Mesenchymal stem cell (in vitro differentiated cells and primary cell): Measurements from ENCODE around the gene F13A1.

Experiments
- DNase-seq: peaks from one replicate; pipeline ENCODE4 v3.0.0-alpha.2; 2013
- H2AFZ ChIP-seq: one replicate; pipeline ENCODE4 v1.6.1; 2013; ENCODE audit warnings: low read depth, mild to moderate bottlenecking, control low read depth, inconsistent platforms, low read length, moderate library complexity
- H2AK5ac ChIP-seq: 2 replicates; pipeline ENCODE4 v1.6.1; 2013; ENCODE audit warnings: low read length, moderate library complexity, mild to moderate bottlenecking, inconsistent platforms; ENCODE audit not compliant: severe bottlenecking
- H2BK120ac ChIP-seq: one replicate; pipeline ENCODE4 v1.6.1; 2013; ENCODE audit warnings: low read depth, mild to moderate bottlenecking, inconsistent platforms, low read length, moderate library complexity
- H2BK12ac ChIP-seq, 2 experiments: one replicate each; pipeline ENCODE4 v1.6.1; 2013; ENCODE audit warnings: inconsistent platforms in 2 of 2, low read length in 2 of 2, mild to moderate bottlenecking in 2 of 2, moderate library complexity in 2 of 2, control low read depth in 1 of 2
- H2BK15ac ChIP-seq: one replicate; pipeline ENCODE4 v1.6.1; 2013; ENCODE audit warnings: mild to moderate bottlenecking, low read depth, inconsistent platforms; ENCODE audit not compliant: poor library complexity, severe bottlenecking
- H2BK5ac ChIP-seq: 2 replicates; pipeline ENCODE4 v1.6.1; 2013; ENCODE audit warnings: low read depth, mild to moderate bottlenecking, low read length, control low read depth, inconsistent platforms; ENCODE audit not compliant: poor library complexity, severe bottlenecking
- H3K14ac ChIP-seq, 2 experiments: one replicate each; pipeline ENCODE4 v1.6.1; 2013; ENCODE audit warnings: inconsistent platforms in 2 of 2, low read length in 2 of 2, control low read depth in 1 of 2, mild to moderate bottlenecking in 1 of 2, moderate library complexity in 1 of 2
- H3K18ac ChIP-seq, 2 experiments: one replicate each; pipeline ENCODE4 v1.6.1; 2013; ENCODE audit warnings: inconsistent platforms in 2 of 2, low read length in 2 of 2, control low read depth in 1 of 2, low read depth in 1 of 2, mild to moderate bottlenecking in 1 of 2
- H3K23ac ChIP-seq, 2 experiments: one replicate each; pipeline ENCODE4 v1.6.1; 2013; ENCODE audit warnings: inconsistent platforms in 2 of 2, low read length in 2 of 2, mild to moderate bottlenecking in 2 of 2, moderate library complexity in 2 of 2, control low read depth in 1 of 2
- H3K27ac ChIP-seq: 2 replicates; pipeline ENCODE4 v1.5.1; 2013; ENCODE audit warnings: mild to moderate bottlenecking, moderate library complexity, low read length, control low read depth, inconsistent platforms; ENCODE audit not compliant: poor library complexity, severe bottlenecking
- H3K27me3 ChIP-seq, 2 experiments: 2 replicates each; pipeline versions ENCODE4 v1.6.1 to v1.7.0; 2013; ENCODE audit warnings: low read length in 2 of 2, mild to moderate bottlenecking in 2 of 2, moderate library complexity in 2 of 2, control low read depth in 1 of 2, inconsistent platforms in 1 of 2; ENCODE audit not compliant: control insufficient read depth in 1 of 2, insufficient read depth in 1 of 2
- H3K36me3 ChIP-seq, 2 experiments: 2 replicates each; pipeline versions ENCODE4 v1.6.1 to v1.7.0; 2013; ENCODE audit warnings: low read length in 2 of 2, control low read depth in 1 of 2, inconsistent platforms in 1 of 2, low read depth in 1 of 2, mild to moderate bottlenecking in 1 of 2; ENCODE audit not compliant: insufficient read depth in 2 of 2, control insufficient read depth in 1 of 2
- H3K4ac ChIP-seq, 2 experiments: one replicate each; pipeline ENCODE4 v1.6.1; 2013; ENCODE audit warnings: inconsistent platforms in 2 of 2, low read length in 2 of 2, mild to moderate bottlenecking in 2 of 2, moderate library complexity in 2 of 2, control low read depth in 1 of 2, low read depth in 1 of 2
- H3K4me1 ChIP-seq: 2 replicates; pipeline ENCODE4 v1.6.1; 2013; ENCODE audit warnings: low read depth, low read length, control low read depth; ENCODE audit not compliant: control insufficient read depth, insufficient read depth
- H3K4me2 ChIP-seq: 2 replicates; pipeline ENCODE4 v1.6.1; 2013; ENCODE audit warnings: low read length, mild to moderate bottlenecking, inconsistent platforms; ENCODE audit not compliant: poor library complexity, severe bottlenecking
- H3K4me3 ChIP-seq, 2 experiments: 2 replicates each; pipeline versions ENCODE4 v1.5.1 to v1.7.0; 2013; ENCODE audit warnings: low read length in 2 of 2, mild to moderate bottlenecking in 2 of 2, control low read depth in 1 of 2, low read depth in 1 of 2; ENCODE audit not compliant: insufficient read depth in 1 of 2
- H3K79me1 ChIP-seq: replicated peaks from 2 replicates; pipeline ENCODE4 v1.6.1; 2013; ENCODE audit warnings: mild to moderate bottlenecking, control low read depth, low read length, inconsistent platforms; ENCODE audit not compliant: poor library complexity, severe bottlenecking
- H3K9ac ChIP-seq: 2 replicates; pipeline ENCODE4 v1.7.0; 2013; ENCODE audit warnings: mild to moderate bottlenecking, low read length, moderate library complexity
- H3K9me3 ChIP-seq: 2 replicates; pipeline ENCODE4 v1.7.0; 2013; ENCODE audit warnings: mild to moderate bottlenecking, low read length; ENCODE audit not compliant: control insufficient read depth
- H4K8ac ChIP-seq: one replicate; pipeline ENCODE4 v1.6.1; 2013; ENCODE audit warnings: inconsistent platforms, mild to moderate bottlenecking, low read length, moderate library complexity
- H4K91ac ChIP-seq: one replicate; pipeline ENCODE4 v1.6.1; 2013; ENCODE audit warnings: mild to moderate bottlenecking, low read length, inconsistent platforms
- WGBS: methylation state at CpG from one replicate; pipeline ENCODE4 v1.1.7; 2013; ENCODE audit warnings: mixed read lengths; 5-methylcytosine and 5-hydroxymethylcytosine counted together

The F13A1 gene

DNA sequence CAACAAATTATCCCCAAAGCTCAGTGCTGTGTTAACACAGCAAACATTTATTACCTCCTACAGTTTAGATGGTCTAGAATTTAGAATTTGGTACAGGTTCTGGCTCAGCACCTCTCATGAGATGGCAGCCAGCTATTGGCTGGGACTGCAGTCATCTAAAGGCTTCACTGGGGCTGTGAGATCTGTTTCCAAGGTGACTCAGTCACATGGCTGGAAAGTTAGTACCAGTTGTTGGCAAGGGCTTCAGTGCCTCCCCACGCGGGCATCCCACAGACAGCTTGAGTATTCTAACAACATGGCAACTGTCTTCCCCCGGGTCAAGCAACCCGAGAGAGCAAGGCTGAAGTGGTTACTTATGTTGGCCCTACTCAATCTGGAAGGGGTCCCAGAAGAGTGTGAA, 44.8 kb upstream of the F13A1 start:
- Histone ChIP-seq H3K14ac (no peak overlapping the region), H3K4me2 (no peak overlapping the region), H4K91ac (no peak overlapping the region), H3K36me3 (no peaks in the 10 kb centered on the region), H2BK120ac (no peak overlapping the region), H3K79me1 (no peaks in the 10 kb centered on the region), H3K27me3 (no peaks in the 10 kb centered on the region), H3K27ac (no peak overlapping the region), H2BK5ac (no peak overlapping the region), H3K9me3 (no peaks in the 10 kb centered on the region), H3K23ac (no peak overlapping the region), H3K4me3 (no peak overlapping the region), H2BK15ac (no peak overlapping the region), H2AFZ (no peak overlapping the region), H3K4ac (no peak overlapping the region), H2BK12ac (no peak overlapping the region), H3K4me1 (no peaks in the 10 kb centered on the region), H4K8ac (no peak overlapping the region), H2AK5ac (no peak overlapping the region), H3K18ac (no peak overlapping the region), H3K9ac (no peak overlapping the region)
- no peak for DNase-seq
- 85% methylated on average over 4 of the region's 4 CpGs for WGBS

DNA sequence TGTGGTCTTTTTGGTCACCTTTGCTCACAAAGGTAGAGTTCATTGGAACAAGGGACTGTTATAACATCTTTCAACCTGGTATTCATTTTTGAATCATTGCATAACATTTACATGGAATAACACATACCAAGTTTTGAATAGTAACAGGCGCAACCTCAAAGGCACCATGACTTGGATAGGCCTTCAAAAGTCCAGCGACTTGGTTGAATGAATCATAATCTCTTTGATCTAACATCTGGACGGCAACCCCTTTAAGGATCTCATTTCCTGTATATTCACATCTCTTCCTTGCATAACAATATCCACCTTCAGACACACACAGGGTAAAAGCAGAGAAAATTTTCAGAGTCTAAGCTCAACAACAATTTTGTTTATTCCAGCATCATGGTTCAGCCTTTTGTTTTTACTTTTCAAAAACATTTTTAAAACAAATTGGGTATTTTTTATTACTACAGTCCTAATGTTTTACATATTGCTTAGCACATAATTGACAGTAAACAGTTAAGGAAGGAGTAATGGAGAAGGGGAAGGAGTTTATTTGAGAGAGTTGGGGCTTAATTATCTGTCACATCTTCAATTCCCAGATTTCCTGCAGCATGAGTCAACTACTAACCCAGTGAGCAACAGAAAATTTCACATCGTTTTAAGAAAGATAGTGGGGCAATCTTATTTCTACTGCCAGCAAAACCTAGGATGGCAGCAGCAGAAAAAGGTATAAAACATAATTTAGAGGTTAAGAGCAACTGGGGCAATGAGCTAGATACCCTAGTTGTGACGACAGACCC, 41.8 kb upstream of the F13A1 start:
- H4K8ac ChIP-seq = no peak overlapping the region
- H4K91ac ChIP-seq = no peak overlapping the region
- 58% methylated on average over 5 of the region's 5 CpGs for WGBS
- no peaks in the 10 kb centered on the region for H3K79me1 ChIP-seq
- H3K4me2 ChIP-seq = no peak overlapping the region
- no peak overlapping the region for H2BK120ac ChIP-seq
- no peaks in the 10 kb centered on the region for H3K27me3 ChIP-seq
- no peak overlapping the region for H3K4ac ChIP-seq
- H3K9ac ChIP-seq = no peak overlapping the region
- no peak overlapping the region for H2BK15ac ChIP-seq
- no peak overlapping the region for H3K27ac ChIP-seq
- H3K23ac ChIP-seq = no peak overlapping the region
- no peaks in the 10 kb centered on the region for H3K4me1 ChIP-seq
- no peak overlapping the region for H2BK5ac ChIP-seq
- no peak overlapping the region for H2AFZ ChIP-seq
- no peak overlapping the region for H2AK5ac ChIP-seq
- H3K4me3 ChIP-seq = no peak overlapping the region
- H3K18ac ChIP-seq = no peak overlapping the region
- no peak for DNase-seq
- no peaks in the 10 kb centered on the region for H3K36me3 ChIP-seq
- no peaks in the 10 kb centered on the region for H3K9me3 ChIP-seq
- no peak overlapping the region for H3K14ac ChIP-seq
- H2BK12ac ChIP-seq = no peak overlapping the region

- Histone ChIP-seq H3K4me2 (no peak overlapping the region), H3K18ac (no peak overlapping the region), H2BK15ac (no peak overlapping the region), H2AK5ac (no peak overlapping the region), H3K14ac (no peak overlapping the region), H4K8ac (no peak overlapping the region), H3K9me3 (no peaks in the 10 kb centered on the region), H4K91ac (no peak overlapping the region), H2AFZ (no peak overlapping the region), H3K23ac (no peak overlapping the region), H3K4me3 (no peak overlapping the region), H3K79me1 (no peaks in the 10 kb centered on the region), H3K27ac (no peak overlapping the region), H2BK12ac (no peak overlapping the region), H3K36me3 (no peaks in the 10 kb centered on the region), H3K27me3 (peaks cover 0 to 11% of the 10 kb centered on the region in 2 experiments), H2BK120ac (no peak overlapping the region), H3K4me1 (no peaks in the 10 kb centered on the region), H3K4ac (no peak overlapping the region), H2BK5ac (no peak overlapping the region), H3K9ac (no peak overlapping the region)
- no CpG with 5 or more reads among the region's 3 CpGs for WGBS
- no peak for DNase-seq
Observed at GRCh38 chr6:6357530-6357929, 37.1 kb upstream of the F13A1 start.

DNA sequence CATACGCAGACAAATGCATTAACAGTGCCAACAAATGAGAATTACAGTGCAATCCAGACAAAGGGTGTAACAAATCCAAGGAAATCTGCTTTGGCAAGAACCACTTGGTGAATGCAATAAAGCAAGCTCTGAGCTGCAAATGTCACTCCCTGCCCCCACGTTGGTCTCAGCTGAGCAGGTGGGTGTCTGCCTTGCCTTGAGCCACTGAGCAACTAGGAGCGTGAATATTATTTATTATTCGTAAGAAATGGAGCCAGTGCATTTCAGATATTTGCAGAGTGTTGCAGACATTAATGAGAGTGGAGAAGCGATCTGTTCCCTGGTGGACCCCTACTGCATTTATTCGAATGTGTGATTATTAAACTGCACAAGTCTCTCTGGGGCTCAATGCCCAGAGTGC, 36.6 kb upstream of the F13A1 start:
- no peak overlapping the region for H3K23ac ChIP-seq
- H3K27me3 ChIP-seq = peaks cover 0 to 11% of the 10 kb centered on the region in 2 experiments
- no peak overlapping the region for H3K27ac ChIP-seq
- H3K9me3 ChIP-seq = no peaks in the 10 kb centered on the region
- no peak overlapping the region for H2BK15ac ChIP-seq
- no peak overlapping the region for H4K8ac ChIP-seq
- no peak overlapping the region for H2BK120ac ChIP-seq
- no peaks in the 10 kb centered on the region for H3K36me3 ChIP-seq
- WGBS = 47% methylated on average over 6 of the region's 6 CpGs
- H3K4me3 ChIP-seq = no peak overlapping the region
- H3K79me1 ChIP-seq = no peaks in the 10 kb centered on the region
- no peak overlapping the region for H3K9ac ChIP-seq
- no peak overlapping the region for H2AFZ ChIP-seq
- H3K4me2 ChIP-seq = no peak overlapping the region
- H3K4me1 ChIP-seq = no peaks in the 10 kb centered on the region
- DNase-seq = no peak
- H4K91ac ChIP-seq = no peak overlapping the region
- no peak overlapping the region for H3K18ac ChIP-seq
- no peak overlapping the region for H3K14ac ChIP-seq
- no peak overlapping the region for H3K4ac ChIP-seq
- no peak overlapping the region for H2AK5ac ChIP-seq
- no peak overlapping the region for H2BK12ac ChIP-seq
- no peak overlapping the region for H2BK5ac ChIP-seq
